GM21390 (cell line): ENCODE results near the gene C2orf49.

Source experiments
- ATAC-seq: cut with Tn5 transposase; IDR thresholded peaks from one replicate; pipeline ENCODE4 v1.9.1; 2021; ENCODE audit not compliant: unreplicated experiment

The C2orf49 gene

DNA sequence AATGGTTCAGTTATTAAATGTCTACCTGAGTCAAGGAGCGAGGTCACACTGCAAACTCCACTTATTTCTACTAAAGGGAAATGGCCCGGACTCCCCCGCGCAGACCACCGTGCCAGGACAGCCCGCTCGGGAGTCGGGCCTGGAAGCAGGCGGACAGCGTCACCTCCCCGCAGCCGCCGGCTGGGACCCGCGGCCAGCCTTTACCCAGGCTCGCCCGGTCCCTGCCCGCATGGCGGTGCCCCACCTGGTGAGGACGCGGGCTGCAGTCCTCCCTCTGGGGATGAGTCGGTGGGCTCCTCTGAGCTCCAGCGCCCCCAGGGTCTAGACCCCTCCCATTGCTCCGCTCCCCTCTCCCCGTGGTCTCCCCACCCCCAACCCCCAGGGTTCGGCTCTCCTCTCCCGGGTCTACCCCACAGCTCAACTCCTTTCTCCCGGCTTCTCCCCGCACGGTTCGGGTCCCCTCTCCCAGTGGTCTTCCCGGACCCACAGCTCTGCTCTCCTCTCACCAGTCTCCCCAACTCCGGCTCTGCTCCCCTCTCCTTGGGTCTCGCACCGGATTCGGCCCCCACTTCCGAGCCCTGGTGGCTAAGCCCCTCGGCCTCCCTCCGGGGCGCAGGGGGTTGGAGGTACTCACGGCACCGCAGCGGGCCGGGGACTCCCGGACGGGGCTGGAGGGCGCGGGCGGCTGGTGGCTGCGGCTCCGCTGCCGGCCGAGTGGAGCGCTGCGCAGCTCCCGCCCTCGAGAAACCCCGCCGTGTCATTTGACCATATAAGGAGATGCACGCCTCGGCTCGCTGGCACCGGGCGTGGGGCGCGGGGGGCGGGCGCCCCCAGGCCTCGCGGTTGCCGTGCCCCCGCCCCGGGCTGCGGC is 61.2 kb downstream of the C2orf49 start, which contains the start of gene FHL2:
Gene FHL2 (minus strand): TSS at position 716 of the 871 bp plus-strand sequence. CDS start 12,535 bp downstream, outside the sequence.
- peak; percentile 100 for ATAC-seq
